Activated CD4-positive, CD25-positive, alpha-beta regulatory T cell treated with anti-CD3 and anti-CD28 coated beads, Interleukin-2, amount 50 U/mL, for 72 hours (primary cell): ENCODE results near the gene LINGO3.

Source experiments
- DNase-seq: peaks from one replicate; pipeline ENCODE4 v3.0.0; 2021

The LINGO3 gene

GRCh38 chr19:2326699-2327360 is 18.9 kb upstream of the LINGO3 start:
- DNase-seq, result no peak

- DNase-seq, result no peak
These were observed 17.5 kb upstream of the LINGO3 start for GRCh38 chr19:2325281-2326046.

GRCh38 chr19:2324220-2324948 is 16.4 kb upstream of the LINGO3 start:
- no peak for DNase-seq

GRCh38 chr19:2323707-2324106 is 15.8 kb upstream of the LINGO3 start:
- DNase-seq, result no peak

GRCh38 chr19:2321565-2322283 is 13.8 kb upstream of the LINGO3 start:
- DNase-seq, result no peak

GRCh38 chr19:2320939-2321338 is 13.0 kb upstream of the LINGO3 start:
- no peak for DNase-seq

- DNase-seq, result no peak
These were observed 12.1 kb upstream of the LINGO3 start for GRCh38 chr19:2320049-2320448.

GRCh38 chr19:2319551-2319950 is 11.6 kb upstream of the LINGO3 start:
- no peak for DNase-seq

- DNase-seq, result no peak
These were observed 11.0 kb upstream of the LINGO3 start for GRCh38 chr19:2318923-2319322.

GRCh38 chr19:2317756-2318155 is 9.8 kb upstream of the LINGO3 start:
- DNase-seq, result no peak

GRCh38 chr19:2317300-2317699 is 9.3 kb upstream of the LINGO3 start:
- DNase-seq, result no peak

GRCh38 chr19:2315818-2316353 is 7.9 kb upstream of the LINGO3 start:
- no peak for DNase-seq

GRCh38 chr19:2315121-2315817 is 7.3 kb upstream of the LINGO3 start:
- no peak for DNase-seq

GRCh38 chr19:2312820-2313501 is 5.0 kb upstream of the LINGO3 start:
- DNase-seq, result no peak

- DNase-seq, result no peak
These were observed 3.1 kb upstream of the LINGO3 start for GRCh38 chr19:2311093-2311492.

- DNase-seq, result no peak
These were observed 1.9 kb upstream of the LINGO3 start for GRCh38 chr19:2309734-2310362.

- no peak for DNase-seq
These were observed 389 bp downstream of the LINGO3 start for GRCh38 chr19:2307518-2308012.

- no peak for DNase-seq
These were observed 983 bp downstream of the LINGO3 start for GRCh38 chr19:2306971-2307370.

GRCh38 chr19:2306281-2306806 is 1.6 kb downstream of the LINGO3 start:
- DNase-seq, result no peak

GRCh38 chr19:2305452-2306280 is 2.3 kb downstream of the LINGO3 start:
- no peak for DNase-seq
